ENCODE results near the gene NELFCD. TPM values are rescaled to one million over a fixed set of nuclear protein-coding genes. Genes with fewer than 3 reads are reported as not detected.
"Not testable (repeated sequence)": the region's sequence is repeated elsewhere in the genome, so short reads cannot be mapped to it uniquely, and the experiment has no call there.

The NELFCD gene, protein sequence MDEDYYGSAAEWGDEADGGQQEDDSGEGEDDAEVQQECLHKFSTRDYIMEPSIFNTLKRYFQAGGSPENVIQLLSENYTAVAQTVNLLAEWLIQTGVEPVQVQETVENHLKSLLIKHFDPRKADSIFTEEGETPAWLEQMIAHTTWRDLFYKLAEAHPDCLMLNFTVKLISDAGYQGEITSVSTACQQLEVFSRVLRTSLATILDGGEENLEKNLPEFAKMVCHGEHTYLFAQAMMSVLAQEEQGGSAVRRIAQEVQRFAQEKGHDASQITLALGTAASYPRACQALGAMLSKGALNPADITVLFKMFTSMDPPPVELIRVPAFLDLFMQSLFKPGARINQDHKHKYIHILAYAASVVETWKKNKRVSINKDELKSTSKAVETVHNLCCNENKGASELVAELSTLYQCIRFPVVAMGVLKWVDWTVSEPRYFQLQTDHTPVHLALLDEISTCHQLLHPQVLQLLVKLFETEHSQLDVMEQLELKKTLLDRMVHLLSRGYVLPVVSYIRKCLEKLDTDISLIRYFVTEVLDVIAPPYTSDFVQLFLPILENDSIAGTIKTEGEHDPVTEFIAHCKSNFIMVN
- total RNA-seq, result 34.8 TPM

DNA sequence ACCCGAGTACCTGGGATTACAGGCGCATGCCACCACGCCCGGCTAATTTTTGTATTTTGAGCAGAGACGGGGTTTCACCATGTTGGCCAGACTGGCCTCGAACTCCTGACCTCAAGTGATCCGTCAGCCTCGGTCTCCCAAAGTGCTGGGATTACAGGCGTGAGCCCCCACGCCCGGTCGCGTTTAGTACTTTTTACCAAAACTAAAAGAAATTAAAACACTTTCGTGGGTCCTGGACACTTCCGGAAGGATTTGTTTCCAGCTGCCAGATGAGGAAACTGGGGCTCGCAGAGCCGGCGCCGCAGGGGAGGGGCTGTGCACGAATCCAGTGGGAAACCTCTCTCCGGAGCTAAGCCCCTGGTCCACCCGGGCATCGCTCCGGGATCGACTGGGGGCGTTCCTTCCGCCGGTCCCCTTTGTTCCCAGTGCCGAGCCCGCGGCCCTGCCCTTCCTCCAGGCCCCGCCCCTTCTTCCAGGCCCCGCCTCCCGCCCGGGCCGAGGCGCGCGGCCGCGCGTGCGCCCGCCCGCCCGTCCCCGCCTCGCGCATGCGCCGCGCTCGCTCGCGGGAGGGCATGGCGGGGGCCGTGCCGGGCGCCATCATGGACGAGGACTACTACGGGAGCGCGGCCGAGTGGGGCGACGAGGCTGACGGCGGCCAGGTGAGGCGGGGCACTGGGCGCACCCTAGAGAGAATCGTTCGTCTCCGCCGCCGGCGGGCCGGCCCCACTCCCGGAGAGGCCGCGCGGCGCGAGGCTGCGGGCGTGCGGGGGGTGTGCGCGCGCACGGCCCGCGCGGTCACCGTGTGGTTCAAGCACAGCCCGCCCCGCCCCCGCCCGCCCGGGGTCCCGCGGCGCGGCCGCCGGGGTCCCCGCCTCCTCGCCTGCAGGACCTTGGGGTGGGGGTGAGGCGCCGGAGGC, at the start of gene NELFCD:
NELFCD (plus strand) TSS at position 546 of the 917 bp plus-strand sequence; CDS start at position 600, 54 bp downstream.
- ATAC-seq (peak; percentile 96), DNase-seq (ENCODE audit: low spot score) (peak; percentile 90)

DNA sequence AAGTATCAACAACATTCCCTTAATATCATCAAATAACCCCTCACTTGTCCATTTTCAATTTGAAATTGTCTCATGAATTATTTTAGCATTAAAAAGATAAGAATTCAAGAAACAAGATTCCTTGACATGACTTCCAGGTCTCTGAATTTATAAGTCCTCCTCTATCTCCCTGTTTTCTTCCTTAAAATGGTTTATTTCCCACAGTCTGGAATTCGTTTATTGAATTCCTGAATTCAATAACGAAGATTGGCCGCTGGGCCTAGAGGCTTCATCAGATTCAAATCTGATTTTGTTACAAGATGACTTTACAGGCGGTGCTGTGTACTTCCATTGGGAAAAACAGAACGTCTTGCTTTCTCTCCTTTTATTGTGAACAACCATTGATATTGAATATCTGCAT, 48.9 kb upstream of the NELFCD start:
- ATAC-seq (no peak), DNase-seq (ENCODE audit: low spot score) (no peak)

DNA sequence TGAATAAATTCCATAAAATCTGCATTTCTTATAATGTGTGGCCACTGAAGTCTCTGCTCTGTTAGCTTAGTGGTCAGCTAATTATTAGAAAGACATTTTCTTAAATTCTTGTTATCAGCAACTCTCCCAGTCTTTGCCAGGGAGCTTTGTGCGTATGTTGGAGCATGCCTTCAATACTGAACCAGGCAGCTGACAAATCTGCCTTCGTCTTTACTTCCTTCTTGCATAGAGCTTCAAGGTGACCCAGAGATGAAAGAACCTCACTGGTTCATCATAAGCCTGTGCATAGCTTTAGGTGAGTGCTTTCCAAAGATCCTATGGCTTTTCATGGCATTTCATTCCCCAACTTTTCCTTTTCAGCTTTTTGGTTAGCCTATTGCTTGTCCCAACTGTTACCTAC, 43.0 kb upstream of the NELFCD start:
- DNase-seq (ENCODE audit: low spot score) (no peak), ATAC-seq (no peak)

DNA sequence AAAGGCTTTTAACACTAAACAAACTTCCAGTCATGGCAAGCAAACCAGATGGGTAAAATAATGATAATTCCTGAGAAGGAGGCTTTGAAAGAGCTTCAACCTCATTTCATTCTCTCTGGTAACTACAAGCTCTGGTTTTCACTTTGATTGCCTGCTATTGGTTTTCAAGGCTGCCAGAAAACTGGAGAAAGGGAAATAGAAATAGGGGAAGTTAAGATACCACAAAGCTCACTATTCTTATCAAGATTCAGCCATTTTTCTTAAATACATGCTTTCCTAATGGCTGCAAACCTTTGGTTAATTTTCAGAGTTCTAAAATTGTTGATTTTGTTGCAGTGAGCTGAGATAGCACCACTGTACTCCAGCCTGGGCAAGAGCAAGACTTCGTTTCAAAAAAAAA, 42.5 kb upstream of the NELFCD start:
- DNase-seq (ENCODE audit: low spot score), result no peak
- ATAC-seq, result no peak

DNA sequence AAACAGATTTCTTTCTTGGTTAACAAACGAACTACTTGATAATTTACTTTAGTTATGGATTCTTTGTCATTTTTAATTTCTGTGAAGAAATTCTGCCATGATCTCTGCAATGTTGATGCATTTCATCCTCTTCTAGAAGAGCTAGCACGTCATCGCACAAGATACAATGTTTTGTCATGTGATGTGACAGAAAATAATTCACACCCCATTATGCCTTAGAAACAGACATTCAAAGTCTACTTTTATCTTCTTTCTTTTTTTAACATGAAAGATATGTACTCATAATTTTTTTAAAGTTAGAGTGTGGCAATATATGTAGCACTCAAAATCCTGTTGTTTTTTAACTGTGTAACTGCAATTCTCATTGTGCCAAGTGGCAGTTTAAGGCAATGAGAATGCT, 39.6 kb upstream of the NELFCD start:
- ATAC-seq, result no peak
- DNase-seq (ENCODE audit: low spot score), result no peak

DNA sequence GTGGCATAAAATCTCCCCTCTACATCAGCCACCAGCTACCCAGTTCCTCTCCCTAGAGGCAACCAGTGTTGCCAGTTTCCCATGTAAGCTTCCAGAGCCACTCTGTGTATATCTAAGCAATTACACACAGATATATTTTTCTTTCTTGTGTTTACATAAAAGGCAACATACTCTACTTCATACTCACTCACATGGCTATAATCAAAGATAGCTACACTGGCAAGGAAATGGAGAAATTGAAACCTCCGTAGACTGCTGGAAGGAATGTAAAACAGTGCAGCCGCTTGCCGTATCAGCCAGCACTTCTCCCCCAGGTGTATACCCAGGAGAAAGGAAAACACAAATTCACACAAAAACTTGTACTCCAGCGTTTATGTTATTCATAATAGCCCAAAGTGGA, 38.5 kb upstream of the NELFCD start:
- no peak for DNase-seq (ENCODE audit: low spot score)
- no peak for ATAC-seq

DNA sequence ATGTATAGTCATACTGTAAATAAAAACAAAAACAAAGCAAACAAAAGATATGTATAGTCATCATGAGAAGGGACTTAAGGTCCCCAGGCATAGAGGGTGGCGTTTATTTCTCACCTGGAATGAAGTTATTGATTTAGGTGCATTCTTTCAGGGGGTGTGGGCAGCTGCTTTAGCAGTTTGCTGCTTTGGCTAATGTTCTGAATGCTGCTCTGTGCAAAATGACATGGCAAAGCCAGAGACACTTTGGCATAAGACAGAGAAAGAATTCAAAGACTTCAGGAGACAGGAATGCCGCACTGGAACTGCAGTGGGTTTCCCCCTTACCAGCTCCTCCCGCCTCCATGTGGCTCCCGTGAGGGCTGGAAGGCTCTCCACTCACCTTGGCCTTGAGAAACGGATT, 36.4 kb upstream of the NELFCD start:
- DNase-seq (ENCODE audit: low spot score) (no peak), ATAC-seq (no peak)

DNA sequence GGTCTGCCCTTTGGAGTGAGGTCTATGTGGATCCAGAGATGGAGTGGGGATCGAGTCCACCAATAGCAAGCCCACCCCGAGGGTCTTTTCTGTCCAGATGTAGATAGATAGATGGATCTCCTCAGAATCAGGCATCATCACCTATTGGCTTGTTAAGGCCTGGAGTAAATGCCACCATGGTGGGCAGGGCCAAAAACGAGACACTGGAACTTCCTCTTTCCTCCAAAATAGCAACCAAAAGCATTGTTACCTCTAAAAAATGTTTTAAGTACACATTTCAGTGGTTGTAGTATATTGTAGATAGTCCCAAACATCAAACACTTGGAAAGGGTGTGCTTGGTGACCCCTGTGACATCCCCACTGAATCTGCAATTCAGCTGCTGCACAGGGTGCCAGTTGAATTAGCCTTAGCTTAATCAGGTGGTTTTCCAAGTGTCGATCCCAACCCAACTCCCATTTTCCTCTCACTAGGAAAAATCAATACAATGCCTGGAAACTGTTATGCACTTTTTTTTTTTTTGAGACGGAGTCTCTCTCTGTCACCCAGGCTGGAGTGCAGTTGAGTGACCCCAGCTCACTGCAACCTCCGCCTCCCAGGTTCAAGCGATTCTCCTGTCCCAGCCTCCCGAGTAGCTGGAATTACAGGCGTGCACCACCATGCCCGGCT, 35.0 kb upstream of the NELFCD start:
- no peak for ATAC-seq
- DNase-seq (ENCODE audit: low spot score), result no peak

DNA sequence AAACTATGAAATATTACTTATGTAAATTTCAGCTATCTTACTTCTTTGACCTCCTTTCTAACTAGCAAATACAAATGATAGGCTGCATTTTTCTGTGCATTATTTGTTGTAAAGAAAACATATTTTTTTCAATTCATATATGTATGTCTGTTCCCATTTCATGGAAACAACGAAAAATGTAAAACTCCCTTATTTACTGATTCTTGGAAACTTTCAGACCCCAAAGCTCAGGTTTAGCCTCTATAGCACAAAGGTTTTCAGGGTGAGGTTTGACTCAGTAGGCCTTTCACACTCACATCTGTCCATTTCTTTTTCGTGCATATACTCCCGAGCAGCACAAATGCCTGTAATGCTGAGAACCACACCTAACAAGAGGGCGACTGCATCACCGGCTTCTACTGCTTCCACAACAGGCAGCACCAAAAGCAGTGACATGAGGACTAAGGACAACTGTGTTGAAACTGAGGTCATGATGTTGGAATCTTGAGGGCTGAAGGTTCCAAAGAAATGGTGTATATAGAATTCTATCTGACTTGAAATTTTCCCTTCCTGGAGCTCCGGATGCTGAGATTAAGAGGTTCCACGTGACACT, 33.2 kb upstream of the NELFCD start:
- not testable (repeated sequence) for DNase-seq (ENCODE audit: low spot score)

DNA sequence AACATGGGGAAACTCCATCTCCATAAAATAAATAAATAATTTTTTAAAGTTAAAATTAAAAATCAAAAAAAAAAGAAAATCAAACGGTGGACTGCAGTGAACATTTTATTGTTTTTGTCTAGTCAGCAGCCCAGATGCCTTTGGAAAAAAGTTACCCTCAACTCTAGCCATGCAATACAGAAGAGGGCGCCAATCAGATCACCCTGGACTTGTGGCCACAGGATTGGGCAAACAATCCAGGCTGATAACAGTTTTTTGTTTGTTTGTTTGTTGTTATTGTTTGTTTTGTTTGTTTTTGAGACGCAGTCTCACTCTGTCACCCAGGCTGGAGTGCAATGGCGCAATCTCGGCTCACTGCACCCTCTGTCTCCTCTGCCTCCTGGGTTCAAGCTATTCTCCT, 30.5 kb upstream of the NELFCD start:
- ATAC-seq (no peak), DNase-seq (ENCODE audit: low spot score) (no peak)

More for the DNA sequence above, 33.2 kb upstream of the NELFCD start:
- ATAC-seq, result not testable (repeated sequence)

DNA sequence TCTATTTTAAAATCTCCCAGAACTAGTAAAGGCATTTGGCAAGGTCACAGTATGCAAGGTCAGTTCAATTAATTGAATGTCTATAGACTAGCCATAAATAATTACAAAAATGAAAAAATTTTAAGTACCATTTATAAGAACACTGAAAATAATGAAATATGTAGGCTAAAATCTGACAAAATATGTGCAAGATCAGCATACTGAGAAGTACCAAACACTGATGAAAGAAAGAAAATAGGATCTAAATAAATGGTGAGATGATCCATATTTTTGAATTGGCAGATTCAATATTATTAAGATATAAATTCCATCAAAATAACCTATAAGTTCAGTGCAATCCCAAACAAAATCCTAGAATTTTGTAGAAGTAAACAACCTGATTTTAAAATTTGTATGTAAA, 28.0 kb upstream of the NELFCD start:
- DNase-seq (ENCODE audit: low spot score), result no peak
- no peak for ATAC-seq

DNA sequence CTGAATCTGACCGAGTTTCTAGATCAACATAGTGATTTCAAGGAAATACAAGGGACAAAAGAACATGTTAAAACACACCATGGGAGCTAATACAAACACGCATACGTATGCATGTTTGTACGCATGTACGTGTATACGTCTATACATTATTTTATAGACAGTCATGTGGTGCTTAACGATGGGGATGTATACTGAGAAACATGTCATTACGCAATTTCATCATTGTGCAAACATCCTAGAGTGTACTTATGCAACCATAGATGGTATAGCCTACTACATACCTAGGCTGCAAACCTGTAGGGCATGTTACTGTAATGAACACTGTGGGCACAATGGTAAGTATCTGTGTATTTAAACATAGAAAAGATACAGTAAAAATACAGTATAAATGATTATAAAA, 25.0 kb upstream of the NELFCD start:
- no peak for DNase-seq (ENCODE audit: low spot score)
- ATAC-seq, result no peak

DNA sequence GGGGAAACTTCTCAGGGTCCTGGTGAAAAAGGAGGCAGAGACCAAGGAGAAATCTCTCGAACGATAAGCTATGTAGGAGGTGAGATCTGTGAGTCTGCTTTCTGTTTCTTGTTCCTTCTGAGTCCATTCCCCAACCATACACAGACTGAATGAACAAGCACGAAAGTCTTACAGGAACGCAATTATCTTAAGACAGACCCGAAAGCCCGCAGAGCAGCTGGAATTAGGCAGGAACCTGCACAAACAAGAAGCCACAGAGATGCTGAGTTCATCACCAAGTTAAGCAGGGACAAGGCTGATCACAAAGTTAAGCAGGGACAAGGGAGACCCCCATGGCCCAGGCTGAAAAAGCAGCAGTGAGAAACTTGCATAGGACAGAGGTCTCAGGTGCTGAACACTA, 21.4 kb upstream of the NELFCD start:
- no peak for ATAC-seq
- DNase-seq (ENCODE audit: low spot score), result no peak

DNA sequence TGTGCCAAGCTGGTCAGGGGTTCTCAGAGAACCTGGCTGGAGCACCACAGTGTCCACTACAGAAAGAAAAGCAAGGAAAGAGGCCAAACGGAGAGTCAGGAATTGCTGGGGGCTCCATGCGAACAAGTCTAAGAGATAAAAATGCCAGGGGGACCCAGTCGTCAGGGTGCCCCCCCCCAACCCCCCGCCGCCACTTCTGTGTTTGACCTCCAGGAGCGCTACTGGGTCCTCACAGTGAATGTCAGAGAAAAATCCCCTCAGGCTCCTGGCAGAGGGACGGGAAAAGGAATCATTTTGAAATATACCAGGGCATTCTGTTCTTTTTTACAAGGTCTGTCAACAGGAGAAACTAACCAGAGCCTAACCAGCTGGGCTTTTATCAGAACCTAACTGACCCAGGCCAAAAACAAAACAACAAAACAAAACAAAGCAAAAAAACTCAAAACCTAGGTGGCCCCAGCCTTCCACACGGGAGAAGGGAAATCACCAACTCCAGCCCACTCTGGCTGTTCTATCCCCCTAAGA, 17.9 kb upstream of the NELFCD start:
- ATAC-seq (no peak), DNase-seq (ENCODE audit: low spot score) (no peak)

DNA sequence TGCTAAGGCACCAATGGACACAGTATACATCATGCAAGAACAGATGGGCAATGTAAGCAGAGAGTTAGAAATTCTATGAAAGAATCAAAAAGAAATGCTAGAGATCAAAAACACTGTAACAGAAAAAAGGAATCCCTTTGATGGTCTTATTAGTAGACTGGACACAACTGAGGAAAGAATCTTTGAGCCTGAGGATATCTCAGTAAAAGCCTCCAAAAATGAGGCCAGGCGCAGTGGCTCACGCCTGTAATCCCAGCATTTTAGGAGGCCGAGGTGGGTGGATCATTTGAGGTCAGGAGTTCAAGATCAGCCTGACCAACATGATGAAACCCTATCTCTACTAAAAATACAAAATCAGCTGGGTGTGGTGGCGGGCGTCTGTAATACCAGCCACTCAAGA, 17.1 kb upstream of the NELFCD start:
- not testable (repeated sequence) for DNase-seq (ENCODE audit: low spot score); ATAC-seq

DNA sequence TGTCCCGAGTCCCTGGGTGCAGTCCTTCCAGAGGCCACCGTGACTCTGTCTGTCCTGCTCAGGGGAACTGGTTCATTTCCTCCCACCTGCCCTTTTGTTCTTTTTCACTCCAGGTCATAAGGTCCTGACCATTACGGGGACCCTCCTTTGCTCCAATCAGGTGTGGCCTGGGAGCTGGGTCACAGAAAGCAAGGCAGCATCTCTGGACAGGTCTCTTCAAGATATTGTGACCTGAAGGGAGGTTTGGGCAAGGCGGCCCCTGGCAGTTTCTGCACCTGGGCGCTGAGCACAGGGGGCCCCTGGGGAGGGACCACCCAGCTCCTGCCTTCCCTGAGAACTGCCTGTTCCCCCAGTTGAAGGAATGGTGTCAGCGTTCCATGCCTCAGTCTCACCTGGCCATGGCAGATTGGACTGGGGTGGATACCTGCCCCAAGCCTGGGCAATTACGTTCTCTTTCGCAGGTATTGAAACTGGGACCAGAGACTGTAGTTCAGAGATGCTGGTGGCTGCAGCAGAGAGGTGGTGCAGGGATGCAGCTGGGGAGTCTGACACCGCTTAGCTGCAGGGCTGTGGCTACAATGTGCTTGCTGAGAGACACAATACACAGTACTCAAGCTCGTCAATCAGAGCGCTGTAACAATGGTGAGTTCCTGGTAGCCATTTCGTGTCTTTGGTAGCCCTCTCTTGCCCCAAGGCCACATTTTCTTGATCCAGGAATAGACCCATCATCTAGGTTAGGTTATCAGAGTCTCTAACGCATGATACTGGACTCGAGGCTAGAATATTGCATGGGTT, 15.6 kb upstream of the NELFCD start:
- no peak for DNase-seq (ENCODE audit: low spot score)
- no peak for ATAC-seq

DNA sequence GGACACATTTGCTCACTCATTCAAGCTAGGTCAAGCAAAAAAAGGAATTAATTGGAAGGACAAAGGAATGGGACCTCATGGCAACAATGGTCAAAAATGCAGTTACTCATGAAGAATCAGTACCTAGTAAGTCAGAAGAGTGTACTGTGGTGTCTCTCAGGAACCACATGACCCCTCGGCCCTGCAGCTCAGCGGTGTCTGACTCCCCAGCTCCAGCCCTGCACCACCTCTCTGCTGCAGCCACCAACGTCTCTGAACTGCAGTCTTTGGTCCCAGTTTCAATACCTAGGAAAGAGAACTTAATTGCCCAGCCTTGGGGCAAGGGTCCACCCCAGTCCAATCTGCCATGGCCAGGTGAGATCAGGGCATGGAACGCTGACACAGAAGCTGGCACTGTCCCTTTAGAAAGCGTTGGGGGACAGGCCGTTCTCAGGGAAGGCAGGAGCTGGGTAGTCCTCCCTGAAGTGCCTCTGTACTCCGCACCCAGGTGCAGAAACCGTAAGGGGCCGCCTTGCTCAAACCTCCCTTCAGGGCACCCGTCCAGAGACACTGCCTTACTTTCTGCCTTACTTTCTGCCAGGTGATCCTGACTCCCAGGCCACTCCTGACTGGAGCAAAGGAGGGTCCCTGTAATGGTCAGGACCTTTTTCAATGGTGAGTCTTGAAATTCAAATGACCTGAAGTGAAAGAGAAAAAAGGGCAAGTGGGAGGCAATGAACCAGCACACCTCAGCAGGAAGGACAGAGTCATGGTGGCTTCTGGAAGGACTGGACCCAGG, 13.2 kb upstream of the NELFCD start:
- no peak for DNase-seq (ENCODE audit: low spot score)
- no peak for ATAC-seq

DNA sequence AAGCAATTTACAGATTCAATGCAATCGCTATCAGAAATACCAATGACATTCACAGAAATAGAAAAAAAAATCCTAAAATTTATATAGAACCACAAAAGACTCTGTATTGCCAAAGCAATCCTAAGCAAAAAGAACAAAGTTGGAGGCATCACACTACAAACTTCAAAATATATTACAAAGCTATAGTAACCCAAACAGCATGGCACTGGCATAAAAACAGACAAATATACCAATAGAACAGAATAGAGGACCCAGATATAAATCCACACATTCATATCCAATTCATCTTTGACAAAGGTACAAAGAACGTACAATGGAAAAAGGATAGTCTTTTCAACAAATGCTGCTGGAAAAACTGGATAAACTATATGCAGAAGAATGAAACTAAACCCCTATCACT, 11.6 kb upstream of the NELFCD start:
- DNase-seq (ENCODE audit: low spot score), result no peak
- no peak for ATAC-seq

DNA sequence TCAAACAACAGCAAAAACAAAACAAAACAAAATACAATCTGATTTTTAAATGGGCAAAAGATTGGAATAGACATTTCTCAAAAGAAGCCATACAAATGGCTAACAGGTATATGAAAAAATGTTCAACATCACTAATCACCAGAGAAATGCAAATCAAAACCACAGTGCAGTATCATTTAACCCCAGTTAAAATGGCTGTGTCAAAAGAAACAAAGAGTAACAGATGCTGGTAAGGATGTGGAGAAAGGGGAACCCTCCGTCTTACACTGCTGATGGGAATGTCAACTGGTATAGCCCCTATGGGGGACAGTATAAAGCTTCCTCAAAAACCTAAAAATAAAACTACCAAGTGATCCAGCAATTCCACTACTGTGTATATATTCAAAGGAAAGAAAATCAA, 10.9 kb upstream of the NELFCD start:
- ATAC-seq, result no peak
- no peak for DNase-seq (ENCODE audit: low spot score)
